MCF 10A (cell line): ENCODE results near the gene SSBP2. TPM values are rescaled to one million over a fixed set of nuclear protein-coding genes. Genes with fewer than 3 reads are reported as not detected.

Experiments used
- BruUV-seq: library from RNA; stranded (reverse); fragments of 400-500 nt; replicated peaks from 2 replicates; lab custom pipeline; 2021; lab: Mats Ljungman, UMichigan
- CTCF ChIA-PET: fragments of 300-600 bp; sonication (Branson Sonifier 250); formaldehyde crosslinking; extraction: SDS; loops from one replicate; lab custom pipeline; 2021; ENCODE audit warnings: antibody characterized with exemption, inconsistent platforms; lab: Yijun Ruan, JAX
- POLR2A ChIA-PET: fragments of 300-600, 350-650 bp; sonication (Branson Sonifier 250); formaldehyde crosslinking; extraction: SDS; loops from one replicate; lab custom pipeline; 2020; ENCODE audit warnings: antibody characterized with exemption, inconsistent platforms; lab: Yijun Ruan, JAX
- DNase-seq: peaks from one replicate; pipeline ENCODE4 v3.0.0-alpha.2; 2018; ENCODE audit not compliant: unreplicated experiment
- H3K27ac Mint-ChIP-seq: one replicate; pipeline ENCODE4 v1.8.0; 2022; ENCODE audit warnings: mild to moderate bottlenecking, low read depth, mixed read lengths; ENCODE audit not compliant: unreplicated experiment
- H3K27me3 Mint-ChIP-seq: one replicate; pipeline ENCODE4 v1.8.0; 2022; ENCODE audit warnings: mixed read lengths; ENCODE audit not compliant: insufficient read depth, unreplicated experiment
- H3K36me3 Mint-ChIP-seq: one replicate; pipeline ENCODE4 v1.8.0; 2022; ENCODE audit warnings: mild to moderate bottlenecking, moderate library complexity, mixed read lengths; ENCODE audit not compliant: insufficient read depth, unreplicated experiment
- H3K4me1 Mint-ChIP-seq: one replicate; pipeline ENCODE4 v1.8.0; 2022; ENCODE audit warnings: mixed read lengths; ENCODE audit not compliant: insufficient read depth, unreplicated experiment
- H3K4me3 Mint-ChIP-seq: one replicate; pipeline ENCODE4 v1.8.0; 2022; ENCODE audit warnings: mild to moderate bottlenecking, moderate library complexity, mixed read lengths; ENCODE audit not compliant: unreplicated experiment
- H3K9me3 Mint-ChIP-seq: one replicate; pipeline ENCODE4 v1.8.0; 2022; ENCODE audit warnings: mixed read lengths; ENCODE audit not compliant: unreplicated experiment
- CTCF ChIP-seq: fragments of 200-600 bp; IDR thresholded peaks from one replicate; pipeline ENCODE4 v1.8.0; 2022; ENCODE audit warnings: antibody characterized with exemption, mild to moderate bottlenecking; ENCODE audit not compliant: unreplicated experiment
- intact Hi-C: fragments of 100-400 bp; cut with micrococcal nuclease; formaldehyde crosslinking; loops from 2 replicates; pipeline ENCODE4 v1.14.1; 2022
- total RNA-seq: library from RNA; stranded (reverse); gene quantifications from 2 replicates; pipeline ENCODE4 v1.2.3, GENCODE V29; 2022

Gene SSBP2
- total RNA-seq, 1 experiment from 2014 or later = 52.7 TPM

- H3K4me3 Mint-ChIP-seq = peak overlapping the region; percentile 47
- no peak for DNase-seq
- peaks cover 25% of the 10 kb centered on the region for H3K4me1 Mint-ChIP-seq
- no peaks in the 10 kb centered on the region for H3K36me3 Mint-ChIP-seq
- peak overlapping the region; percentile 92 for H3K27ac Mint-ChIP-seq
- intact Hi-C loops = loop anchor here (1.0 kb wide), 2 partner anchors 36 to 64 kb away; partner anchors contain the start of gene SSBP2
- no peaks in the 10 kb centered on the region for H3K27me3 Mint-ChIP-seq
- no peak for TF ChIP-seq CTCF
- ChIA-PET CTCF (interaction anchor here (0.7 to 4.0 kb wide), 7 partner anchors 32 to 381 kb away, joined by 3 to 22 read pairs (median 4); partner anchors contain the start of gene SSBP2), POLR2A (interaction anchor here (0.5 to 6.6 kb wide), 21 partner anchors 8 to 491 kb away, joined by 3 to 125 read pairs (median 3); partner anchors contain the start of genes RPS23 and SSBP2)
- BruUV-seq = no TSS peak
- H3K9me3 Mint-ChIP-seq = peaks cover 7% of the 10 kb centered on the region
Measured at GRCh38 chr5:81786991-81787390, 36.1 kb upstream of the SSBP2 start.

- CTCF ChIA-PET = interaction anchor here (1.0 to 4.0 kb wide), 5 partner anchors 15 to 382 kb away, joined by 3 to 22 read pairs (median 4); no protein-coding TSS in a partner anchor
- peak overlapping the region; percentile 92 for H3K27ac Mint-ChIP-seq
- BruUV-seq = no TSS peak
Measured at GRCh38 chr5:81786496-81786895, 35.6 kb upstream of the SSBP2 start.

GRCh38 chr5:81785322-81785721 lies 34.4 kb upstream of the SSBP2 start:
- H3K9me3 Mint-ChIP-seq = peaks cover 7% of the 10 kb centered on the region
- H3K27me3 Mint-ChIP-seq = no peaks in the 10 kb centered on the region
- no peak for DNase-seq
- BruUV-seq = no TSS peak
- TF ChIP-seq CTCF = no peak
- no peaks in the 10 kb centered on the region for H3K36me3 Mint-ChIP-seq
- no peak overlapping the region for H3K4me3 Mint-ChIP-seq
- POLR2A ChIA-PET = interaction anchor here (1.0 to 6.6 kb wide), 3 partner anchors 30 to 66 kb away, joined by 3 to 87 read pairs (median 65); partner anchors contain the start of gene SSBP2
- intact Hi-C loops = no loop called here
- H3K4me1 Mint-ChIP-seq = peaks cover 25% of the 10 kb centered on the region
- CTCF ChIA-PET = interaction anchor here (1.5 kb wide), 1 partner anchor 13 kb away, joined by 4 read pairs; no protein-coding TSS in a partner anchor
- H3K27ac Mint-ChIP-seq = peak overlapping the region; percentile 11

More at GRCh38 chr5:81786496-81786895, 35.6 kb upstream of the SSBP2 start:
- H3K4me3 Mint-ChIP-seq = no peak overlapping the region
- H3K36me3 Mint-ChIP-seq = no peaks in the 10 kb centered on the region
- intact Hi-C loops = no loop called here
- POLR2A ChIA-PET = interaction anchor here (0.6 to 6.6 kb wide), 17 partner anchors 8 to 320 kb away, joined by 3 to 125 read pairs (median 3); partner anchors contain the start of gene SSBP2
- TF ChIP-seq CTCF = no peak
- H3K27me3 Mint-ChIP-seq = no peaks in the 10 kb centered on the region
- peak; percentile 27 for DNase-seq
- peaks cover 25% of the 10 kb centered on the region for H3K4me1 Mint-ChIP-seq
- peaks cover 7% of the 10 kb centered on the region for H3K9me3 Mint-ChIP-seq

GRCh38 chr5:81783401-81783800 lies 32.5 kb upstream of the SSBP2 start:
- intact Hi-C loops = no loop called here
- Mint-ChIP-seq H3K4me3 (no peak overlapping the region), H3K36me3 (no peaks in the 10 kb centered on the region), H3K27ac (no peak overlapping the region), H3K27me3 (no peaks in the 10 kb centered on the region), H3K9me3 (peaks cover 7% of the 10 kb centered on the region), H3K4me1 (peaks cover 33% of the 10 kb centered on the region)
- TF ChIP-seq CTCF = no peak
- ChIA-PET POLR2A (interaction anchor here (1.5 to 2.2 kb wide), 2 partner anchors 28 to 67 kb away, joined by 3 to 11 read pairs; no protein-coding TSS in a partner anchor), CTCF (no interaction called here)
- DNase-seq = no peak
- no TSS peak for BruUV-seq
